GM12878 (cell line): ENCODE data around the gene ZDHHC14. TPM values are rescaled to one million over a fixed set of nuclear protein-coding genes. Genes with fewer than 3 reads are reported as not detected.

Experiments used
- ATAC-seq: fragments of 200-7000 bp; cut with Tn5 transposase; 3 replicates; pipeline ENCODE4 v1.9.1; 2020; ENCODE audit warnings: mild to moderate bottlenecking, moderate library complexity
- BruUV-seq: library from RNA; stranded (reverse); fragments of 400-500 nt; replicated peaks from 2 replicates; lab custom pipeline; 2021; lab: Mats Ljungman, UMichigan
- CTCF ChIA-PET: fragments of 300-600 bp; sonication (Branson Sonifier 250); formaldehyde crosslinking; extraction: SDS; loops from one replicate; lab custom pipeline; 2021; ENCODE audit warnings: inconsistent platforms; lab: Yijun Ruan, JAX
- POLR2A ChIA-PET: fragments of 350-600 bp; formaldehyde crosslinking; extraction: SDS; loops from one replicate; lab custom pipeline; 2021; ENCODE audit warnings: inconsistent platforms; lab: Charles Lee
- RAD21 ChIA-PET: fragments of 300-600 bp; sonication (Branson Sonifier 250); formaldehyde crosslinking; loops from one replicate; lab custom pipeline; 2023; ENCODE audit warnings: antibody characterized with exemption; ENCODE audit not compliant: unreplicated experiment; lab: Charles Lee
- SMC1A ChIA-PET: fragments of 300-600 bp; sonication (Branson Sonifier 250); formaldehyde crosslinking; loops from one replicate; lab custom pipeline; 2023; ENCODE audit not compliant: unreplicated experiment, uncharacterized antibody; lab: Charles Lee
- DNase-seq: peaks from one replicate; pipeline ENCODE4 v3.0.0-alpha.2; 2011; ENCODE audit warnings: low read depth, low spot score
- FAIRE-seq: peaks from 3 replicates; lab custom pipeline; 2011; peaks lifted over from hg19 to GRCh38; lab: Jason Lieb, UNC
- H2AFZ ChIP-seq: 2 replicates; pipeline ENCODE4 v1.6.0; 2011; ENCODE audit warnings: low read depth, low read length, control low read depth; ENCODE audit not compliant: control insufficient read depth
- H3K27ac ChIP-seq: 2 replicates; pipeline ENCODE4 v1.5.1; 2011; ENCODE audit warnings: control low read depth; ENCODE audit not compliant: control insufficient read depth, insufficient read depth
- H3K27me3 ChIP-seq, 2 experiments: replicated peaks in 1 of 2; 2 replicates each; pipeline versions ENCODE4 v1.6.0 to v1.6.1; 2011; ENCODE audit warnings: low read length in 1 of 2; ENCODE audit not compliant: control insufficient read depth in 2 of 2, insufficient read depth in 2 of 2
- H3K36me3 ChIP-seq, 2 experiments: 2 replicates each; pipeline ENCODE4 v1.5.1; 2011; ENCODE audit warnings: low read length in 1 of 2; ENCODE audit not compliant: control insufficient read depth in 2 of 2, insufficient read depth in 2 of 2
- H3K4me1 ChIP-seq: 2 replicates; pipeline ENCODE4 v1.6.1; 2011; ENCODE audit warnings: mild to moderate bottlenecking, low read length, moderate library complexity, mixed read lengths; ENCODE audit not compliant: control insufficient read depth, insufficient read depth
- H3K4me2 ChIP-seq: 2 replicates; pipeline ENCODE4 v1.6.0; 2011; ENCODE audit warnings: control low read depth; ENCODE audit not compliant: control insufficient read depth, insufficient read depth
- H3K4me3 ChIP-seq: fragments of 200-600 bp; sonication (generic); 2 replicates; pipeline ENCODE4 v1.5.1; 2016
- H3K79me2 ChIP-seq: 2 replicates; pipeline ENCODE4 v1.6.0; 2011; ENCODE audit warnings: low read length; ENCODE audit not compliant: control insufficient read depth, insufficient read depth
- H3K9ac ChIP-seq: 2 replicates; pipeline ENCODE4 v1.8.0; 2011; ENCODE audit warnings: low read length, control low read depth, mixed read lengths; ENCODE audit not compliant: control insufficient read depth, insufficient read depth
- H3K9me3 ChIP-seq: replicated peaks from 3 replicates; pipeline ENCODE4 v1.5.1; 2011; ENCODE audit warnings: mild to moderate bottlenecking, low read length; ENCODE audit not compliant: control insufficient read depth, insufficient read depth
- H4K20me1 ChIP-seq: 2 replicates; pipeline ENCODE4 v1.6.0; 2011; ENCODE audit not compliant: control insufficient read depth, insufficient read depth
- DPF2 ChIP-seq: fragments of 450-650 bp; IDR thresholded peaks from 2 replicates; pipeline ENCODE4 v1.6.1; 2017; ENCODE audit warnings: mild to moderate bottlenecking
- SP1 ChIP-seq: IDR thresholded peaks from one replicate; pipeline ENCODE4 v1.6.1; 2011; ENCODE audit warnings: low read depth, low read length
- STAT3 ChIP-seq: IDR thresholded peaks from 2 replicates; pipeline ENCODE4 v1.6.1; 2011; ENCODE audit warnings: low read depth, low read length, improper control_type of control experiment
- SUZ12 ChIP-seq: fragments of 200-600 bp; sonication (generic); IDR thresholded peaks from one replicate; pipeline ENCODE4 v1.6.1; 2018; ENCODE audit warnings: antibody characterized with exemption, mild to moderate bottlenecking; ENCODE audit not compliant: unreplicated experiment
- TCF12 ChIP-seq: IDR thresholded peaks from 2 replicates; pipeline ENCODE4 v1.6.1; 2011; ENCODE audit warnings: low read depth, mild to moderate bottlenecking, low read length
- WGBS: methylation state at CpG from one replicate; pipeline ENCODE4 v1.1.6; 2016; ENCODE audit warnings: low lambda C conversion rate; ENCODE audit not compliant: insufficient replicate concordance, insufficient coverage; ENCODE audit errors: missing lambda C conversion rate; 5-methylcytosine and 5-hydroxymethylcytosine counted together
- in situ Hi-C: fragments of 300-500 bp; cut with MboI; formaldehyde crosslinking; loops from 9 replicates; pipeline ENCODE4 v1.14.3; 2018; ENCODE audit warnings: mixed read lengths
- intact Hi-C: fragments of 100-400 bp; cut with micrococcal nuclease; formaldehyde crosslinking; loops from one replicate; pipeline ENCODE4 v1.14.2; 2022; ENCODE audit not compliant: unreplicated experiment
- polyA plus RNA-seq, 11 experiments: library from polyadenylated mRNA; depleted of rRNA in 4 of 11; unstranded in 6 of 11; stranded (reverse) in 5 of 11; fragments of >200 nt; fragmentation: Nextera tagmentation in 4 of 11; fragmentation: Illumina TruSeq in 1 of 11; extraction: Ambion mirVana in 4 of 11; extraction: Trizol in 1 of 11; gene quantifications; 1 replicate in 1 of 11; 2 replicates in 10 of 11; pipeline versions ENCODE4 v1.2.1 to v1.2.3, GENCODE V29; 2011 to 2016; ENCODE audit warnings: inconsistent platforms in 2 of 11, missing spikeins in 2 of 11, low read depth in 1 of 11
- total RNA-seq, 4 experiments: library from RNA; depleted of rRNA in 3 of 4; stranded (reverse); fragments of >200 nt in 3 of 4; fragmentation: Illumina TruSeq in 1 of 4; extraction: Trizol in 1 of 4; gene quantifications; 2 replicates each; pipeline versions ENCODE4 v1.2.1 to v1.2.3, GENCODE V29; 2013 to 2021
- TF ChIP-seq, protein P1 (sequence below): fragments of 450-650 bp; IDR thresholded peaks from 2 replicates; pipeline ENCODE4 v1.6.1; 2016; ENCODE audit warnings: mild to moderate bottlenecking
- TF ChIP-seq, protein P2 (sequence below): IDR thresholded peaks from 2 replicates; pipeline ENCODE4 v1.6.1; 2011; ENCODE audit warnings: low read depth, mild to moderate bottlenecking, low read length, moderate library complexity, borderline replicate concordance; ENCODE audit errors: extremely low read depth
- TF ChIP-seq, protein P3 (sequence below): IDR thresholded peaks from 2 replicates; pipeline ENCODE4 v1.6.1; 2012; ENCODE audit warnings: low read depth, low read length, improper control_type of control experiment

The ZDHHC14 gene
- total and polyA plus RNA-seq, 10 of the 15 experiments (the other 5 are each of a cell fraction or from before 2014, with no cell fraction given): 0.15 to 16.0 (median 0.76) TPM; not detected in 1

GRCh38 chr6:157403686-157404051, 22.7 kb downstream of the ZDHHC14 start:
- in situ Hi-C loops: no loop called here
- H3K27ac ChIP-seq: no peak overlapping the region
- H3K4me1 ChIP-seq: no peaks in the 10 kb centered on the region
- H3K9ac ChIP-seq: no peak overlapping the region
- POLR2A ChIA-PET: interaction anchor here (1.4 to 2.4 kb wide), 2 partner anchors 11 to 12 kb away, joined by 6 read pairs; no protein-coding TSS in a partner anchor
- H3K9me3 ChIP-seq: no peaks in the 10 kb centered on the region
- intact Hi-C loops: no loop called here
- RAD21 ChIA-PET: no interaction called here
- H3K27me3 ChIP-seq: no peaks in the 10 kb centered on the region; a peak in 1 of 4 replicates
- DNase-seq (no peak), ATAC-seq (peak; percentile 36), FAIRE-seq (no peak)
- H3K4me2 ChIP-seq: no peak overlapping the region
- H3K79me2 ChIP-seq: no peaks in the 10 kb centered on the region
- SMC1A ChIA-PET: interaction anchor here (0.7 to 0.9 kb wide), 2 partner anchors 10 to 121 kb away, joined by 3 read pairs; no protein-coding TSS in a partner anchor
- H3K4me3 ChIP-seq: no peak overlapping the region
- TF ChIP-seq, protein P1, sequence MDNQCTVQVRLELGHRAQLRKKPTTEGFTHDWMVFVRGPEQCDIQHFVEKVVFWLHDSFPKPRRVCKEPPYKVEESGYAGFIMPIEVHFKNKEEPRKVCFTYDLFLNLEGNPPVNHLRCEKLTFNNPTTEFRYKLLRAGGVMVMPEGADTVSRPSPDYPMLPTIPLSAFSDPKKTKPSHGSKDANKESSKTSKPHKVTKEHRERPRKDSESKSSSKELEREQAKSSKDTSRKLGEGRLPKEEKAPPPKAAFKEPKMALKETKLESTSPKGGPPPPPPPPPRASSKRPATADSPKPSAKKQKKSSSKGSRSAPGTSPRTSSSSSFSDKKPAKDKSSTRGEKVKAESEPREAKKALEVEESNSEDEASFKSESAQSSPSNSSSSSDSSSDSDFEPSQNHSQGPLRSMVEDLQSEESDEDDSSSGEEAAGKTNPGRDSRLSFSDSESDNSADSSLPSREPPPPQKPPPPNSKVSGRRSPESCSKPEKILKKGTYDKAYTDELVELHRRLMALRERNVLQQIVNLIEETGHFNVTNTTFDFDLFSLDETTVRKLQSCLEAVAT: no peak
- no peak for TF ChIP-seq SP1
- TF ChIP-seq, protein P2, sequence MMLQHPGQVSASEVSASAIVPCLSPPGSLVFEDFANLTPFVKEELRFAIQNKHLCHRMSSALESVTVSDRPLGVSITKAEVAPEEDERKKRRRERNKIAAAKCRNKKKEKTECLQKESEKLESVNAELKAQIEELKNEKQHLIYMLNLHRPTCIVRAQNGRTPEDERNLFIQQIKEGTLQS: no peak
- WGBS: 28% methylated on average over 6 of the region's 6 CpGs
- no TSS peak for BruUV-seq
- no peak overlapping the region for H2AFZ ChIP-seq
- peaks cover 0 to 1% of the 10 kb centered on the region in 2 experiments; a peak in 2 of 4 replicates for H3K36me3 ChIP-seq
- CTCF ChIA-PET: interaction anchor here (1.0 to 2.2 kb wide), 3 partner anchors 9 to 21 kb away, joined by 3 to 7 read pairs (median 3); no protein-coding TSS in a partner anchor
- no peaks in the 10 kb centered on the region for H4K20me1 ChIP-seq

GRCh38 chr6:157405986-157406385, 25.0 kb downstream of the ZDHHC14 start:
- no peak overlapping the region for H3K27ac ChIP-seq
- ATAC-seq (no peak), FAIRE-seq (no peak), DNase-seq (no peak)
- in situ Hi-C loops (no loop called here), intact Hi-C loops (no loop called here)
- ChIA-PET POLR2A (no interaction called here), SMC1A (interaction anchor here (2.3 kb wide), 1 partner anchor 21 kb away, joined by 14 read pairs; no protein-coding TSS in a partner anchor), RAD21 (no interaction called here), CTCF (no interaction called here)
- H3K27me3 ChIP-seq: no peaks in the 10 kb centered on the region; a peak in 1 of 4 replicates
- no peaks in the 10 kb centered on the region for H4K20me1 ChIP-seq
- no peak overlapping the region for H3K9ac ChIP-seq
- TF ChIP-seq DPF2: no peak
- TF ChIP-seq, protein P3, sequence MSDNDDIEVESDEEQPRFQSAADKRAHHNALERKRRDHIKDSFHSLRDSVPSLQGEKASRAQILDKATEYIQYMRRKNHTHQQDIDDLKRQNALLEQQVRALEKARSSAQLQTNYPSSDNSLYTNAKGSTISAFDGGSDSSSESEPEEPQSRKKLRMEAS: no peak
- no peak for TF ChIP-seq STAT3
- TF ChIP-seq SUZ12: no peak
- no peak for TF ChIP-seq TCF12
- peaks cover 0 to 2% of the 10 kb centered on the region in 2 experiments; a peak in 1 of 4 replicates for H3K36me3 ChIP-seq
- 63% methylated on average over 6 of the region's 6 CpGs for WGBS
- no peak overlapping the region for H3K4me3 ChIP-seq
- H3K79me2 ChIP-seq: no peaks in the 10 kb centered on the region
- no peaks in the 10 kb centered on the region; the same call in 2 of the 3 replicates for H3K9me3 ChIP-seq
- no peak overlapping the region for H3K4me2 ChIP-seq
- no TSS peak for BruUV-seq
- no peak overlapping the region for H2AFZ ChIP-seq
- no peaks in the 10 kb centered on the region for H3K4me1 ChIP-seq
